ENCODE results near the gene OR7C1. TPM values are rescaled to one million over a fixed set of nuclear protein-coding genes. Genes with fewer than 3 reads are reported as not detected.
A peak's percentile ranks its signal among the peaks of the same experiment; 100 is the strongest.
"Not testable (repeated sequence)": the region's sequence is repeated elsewhere in the genome, so short reads cannot be mapped to it uniquely, and the experiment has no call there.

OR7C1 gene
- total RNA-seq, 1 donor from 2014 or later: not detected

GRCh38 chr19:14769201-14769600 is 65.8 kb downstream of the OR7C1 start:
- Histone ChIP-seq H3K4me1 (no peaks in the 10 kb centered on the region), H3K9me3 (no peaks in the 10 kb centered on the region), H3K27me3 (no peaks in the 10 kb centered on the region), H3K27ac (no peak overlapping the region), H3K4me3 (no peak overlapping the region), H3K36me3 (no peaks in the 10 kb centered on the region)
- intact Hi-C loops (cut with DNase I): no loop called here
- TF ChIP-seq, protein P1, sequence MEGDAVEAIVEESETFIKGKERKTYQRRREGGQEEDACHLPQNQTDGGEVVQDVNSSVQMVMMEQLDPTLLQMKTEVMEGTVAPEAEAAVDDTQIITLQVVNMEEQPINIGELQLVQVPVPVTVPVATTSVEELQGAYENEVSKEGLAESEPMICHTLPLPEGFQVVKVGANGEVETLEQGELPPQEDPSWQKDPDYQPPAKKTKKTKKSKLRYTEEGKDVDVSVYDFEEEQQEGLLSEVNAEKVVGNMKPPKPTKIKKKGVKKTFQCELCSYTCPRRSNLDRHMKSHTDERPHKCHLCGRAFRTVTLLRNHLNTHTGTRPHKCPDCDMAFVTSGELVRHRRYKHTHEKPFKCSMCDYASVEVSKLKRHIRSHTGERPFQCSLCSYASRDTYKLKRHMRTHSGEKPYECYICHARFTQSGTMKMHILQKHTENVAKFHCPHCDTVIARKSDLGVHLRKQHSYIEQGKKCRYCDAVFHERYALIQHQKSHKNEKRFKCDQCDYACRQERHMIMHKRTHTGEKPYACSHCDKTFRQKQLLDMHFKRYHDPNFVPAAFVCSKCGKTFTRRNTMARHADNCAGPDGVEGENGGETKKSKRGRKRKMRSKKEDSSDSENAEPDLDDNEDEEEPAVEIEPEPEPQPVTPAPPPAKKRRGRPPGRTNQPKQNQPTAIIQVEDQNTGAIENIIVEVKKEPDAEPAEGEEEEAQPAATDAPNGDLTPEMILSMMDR (IDR thresholded peaks at IDR 0.05): no peak
- DNase-seq: no peak
- no peak for ATAC-seq

DNA sequence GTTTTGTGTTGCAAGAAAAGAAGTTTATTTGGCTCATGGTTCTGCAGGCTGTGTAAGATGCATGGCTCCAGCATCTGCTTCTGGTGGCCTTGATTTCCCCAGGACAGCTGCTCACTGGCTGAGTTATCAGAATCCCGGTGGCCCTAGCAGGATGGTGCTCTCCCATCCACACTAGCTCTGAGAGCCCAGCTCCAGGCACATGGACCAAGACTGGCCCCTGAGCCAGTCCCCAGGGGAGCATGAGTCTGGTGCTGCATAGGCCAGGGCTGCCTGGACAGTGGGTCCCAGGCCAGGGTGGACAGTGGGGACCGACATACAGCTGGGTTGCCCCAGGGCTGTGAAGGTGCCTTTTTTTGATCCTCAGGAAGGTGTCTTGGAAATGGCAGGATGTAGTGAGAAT is 67.0 kb downstream of the OR7C1 start:
- Histone ChIP-seq H3K36me3 (no peaks in the 10 kb centered on the region), H3K27me3 (no peaks in the 10 kb centered on the region), H3K27ac (no peak overlapping the region), H3K4me3 (no peak overlapping the region), H3K9me3 (no peaks in the 10 kb centered on the region), H3K4me1 (no peaks in the 10 kb centered on the region)
- intact Hi-C loops (cut with DNase I): no loop called here
- ATAC-seq (no peak), DNase-seq (no peak)
- TF ChIP-seq, protein P1 (IDR thresholded peaks at IDR 0.05): no peak

- Histone ChIP-seq H3K27me3 (no peaks in the 10 kb centered on the region), H3K9me3 (no peaks in the 10 kb centered on the region), H3K4me3 (no peak overlapping the region), H3K36me3 (no peaks in the 10 kb centered on the region), H3K4me1 (no peaks in the 10 kb centered on the region), H3K27ac (no peak overlapping the region)
- ATAC-seq: no peak
- intact Hi-C loops (cut with DNase I): no loop called here
- DNase-seq: no peak
- TF ChIP-seq, protein P1 (IDR thresholded peaks at IDR 0.05): no peak
Measured at GRCh38 chr19:14767466-14767971, 67.5 kb downstream of the OR7C1 start.

DNA sequence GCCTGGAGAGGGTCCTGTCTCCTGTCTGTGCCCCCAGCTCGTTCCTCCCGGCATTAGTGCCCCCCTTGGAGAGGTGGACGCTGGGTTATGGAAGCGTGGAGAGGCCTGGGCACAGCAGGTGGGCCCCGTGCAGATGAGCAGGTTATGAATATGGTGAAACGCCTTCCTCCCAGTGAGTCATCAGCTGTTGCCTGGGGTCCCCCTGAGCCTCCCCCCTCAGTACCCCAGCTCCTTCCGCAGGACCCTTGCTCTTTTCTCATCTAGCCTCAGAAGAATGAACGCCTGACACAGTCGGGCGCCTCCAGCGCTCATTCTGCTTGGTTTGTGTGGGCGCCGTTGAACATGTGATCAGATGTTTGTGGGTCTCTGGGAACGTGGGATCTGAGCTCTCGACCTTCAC is 69.1 kb downstream of the OR7C1 start:
- H3K36me3 ChIP-seq; H3K9me3 ChIP-seq; intact Hi-C loops (cut with DNase I); DNase-seq; H3K4me1 ChIP-seq; H3K27me3 ChIP-seq; H3K27ac ChIP-seq; H3K4me3 ChIP-seq: not testable (repeated sequence)
- peak; percentile 13 for ATAC-seq

- ATAC-seq: peak; percentile 12
- H3K27ac ChIP-seq; H3K27me3 ChIP-seq; H3K4me3 ChIP-seq; H3K4me1 ChIP-seq; H3K9me3 ChIP-seq; intact Hi-C loops (cut with DNase I); DNase-seq; H3K36me3 ChIP-seq: not testable (repeated sequence)
Measured at GRCh38 chr19:14765403-14765802, 69.6 kb downstream of the OR7C1 start.

DNA sequence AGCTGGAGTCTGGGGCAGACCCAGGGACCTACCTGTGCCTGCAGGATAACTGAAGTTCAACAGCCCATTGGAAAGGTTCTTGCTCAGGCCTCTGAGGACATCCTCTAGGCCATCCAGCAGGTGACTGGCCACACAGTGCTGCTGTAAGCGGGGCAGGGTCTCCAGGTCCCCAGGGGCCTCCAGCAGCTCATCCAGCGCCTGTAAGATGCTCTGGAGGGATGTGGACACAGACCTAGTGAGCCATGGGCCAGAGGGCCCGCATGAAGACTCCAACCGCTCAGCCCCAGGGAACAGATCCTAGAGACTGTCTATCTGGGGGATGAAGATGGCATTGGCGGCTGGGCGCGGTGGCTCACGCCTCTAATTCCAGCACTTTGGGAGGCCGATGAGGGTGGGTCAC is 70.6 kb downstream of the OR7C1 start:
- no peaks in the 10 kb centered on the region for H3K9me3 ChIP-seq
- ATAC-seq (no peak), DNase-seq (peak; percentile 50)
- H3K4me3 ChIP-seq: no peak overlapping the region
- H3K27ac ChIP-seq: no peak overlapping the region
- TF ChIP-seq, protein P1 (IDR thresholded peaks at IDR 0.05): no peak
- H3K27me3 ChIP-seq: no peaks in the 10 kb centered on the region
- no peaks in the 10 kb centered on the region for H3K36me3 ChIP-seq
- intact Hi-C loops (cut with DNase I): no loop called here
- H3K4me1 ChIP-seq: no peaks in the 10 kb centered on the region

DNA sequence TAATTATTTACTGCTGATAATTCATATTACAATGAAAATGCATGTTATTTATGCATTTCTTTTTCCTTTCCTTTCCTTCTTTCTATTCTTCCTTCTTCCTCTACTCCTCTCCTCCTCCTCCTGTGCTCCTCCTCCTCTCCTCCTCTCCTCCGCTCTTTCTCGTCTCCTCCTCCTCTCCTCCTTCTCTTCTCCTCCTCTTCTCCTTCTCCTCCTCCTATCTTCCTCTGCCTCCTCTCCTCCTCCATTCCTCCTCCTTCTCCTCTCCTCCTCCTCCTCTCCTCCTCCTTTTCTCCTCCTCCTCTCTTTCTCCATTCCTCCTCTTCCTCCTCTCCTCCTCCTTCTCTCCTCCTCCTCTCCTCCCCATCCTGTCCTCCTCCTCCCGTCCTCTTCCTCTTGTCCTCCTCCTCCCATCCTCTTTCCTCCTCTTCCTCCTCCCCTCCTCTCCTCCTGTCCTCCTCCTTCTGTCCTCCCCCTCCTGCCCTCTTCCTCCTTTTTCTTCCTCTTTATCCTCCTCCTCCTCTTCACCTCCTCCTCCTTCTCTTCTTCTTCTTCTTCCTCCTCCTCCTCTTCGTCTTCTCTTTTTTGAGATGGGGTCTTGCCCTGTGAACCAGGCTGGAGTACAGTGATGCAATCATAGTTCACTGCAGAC is 71.4 kb downstream of the OR7C1 start:
- Histone ChIP-seq H3K27me3 (no peaks in the 10 kb centered on the region), H3K4me1 (no peaks in the 10 kb centered on the region), H3K4me3 (no peak overlapping the region), H3K9me3 (no peaks in the 10 kb centered on the region), H3K27ac (no peak overlapping the region), H3K36me3 (no peaks in the 10 kb centered on the region)
- intact Hi-C loops (cut with DNase I): no loop called here
- DNase-seq: no peak
- no peak for ATAC-seq
- TF ChIP-seq, protein P1 (IDR thresholded peaks at IDR 0.05): no peak

Data from upper lobe of right lung (tissue), 1 donor.